CD4-positive, alpha-beta T cell treated with Interleukin-10 for 1 hour (primary cell): ENCODE data around the gene HDDC3.
"Not testable (repeated sequence)": the region's sequence is repeated elsewhere in the genome, so short reads cannot be mapped to it uniquely, and the experiment has no call there.

Experiments used
- DNase-seq: peaks from one replicate; pipeline ENCODE4 v3.0.0-alpha.2; 2020

Gene HDDC3

GRCh38 chr15:90907838-90908507 is 24.4 kb downstream of the HDDC3 start:
- no peak for DNase-seq

GRCh38 chr15:90907051-90907660 is 25.2 kb downstream of the HDDC3 start:
- DNase-seq: no peak

GRCh38 chr15:90906181-90906849 is 26.0 kb downstream of the HDDC3 start:
- no peak for DNase-seq

GRCh38 chr15:90905306-90906180 is 26.8 kb downstream of the HDDC3 start:
- no peak for DNase-seq

- DNase-seq: no peak
Observed at GRCh38 chr15:90904746-90905145, 27.6 kb downstream of the HDDC3 start.

- no peak for DNase-seq
Observed at GRCh38 chr15:90903733-90904536, 28.4 kb downstream of the HDDC3 start.

GRCh38 chr15:90902840-90903732 is 29.3 kb downstream of the HDDC3 start, which contains the start of gene MAN2A2:
Gene MAN2A2 (plus strand): TSS chr15:90903302. CDS start chr15:90904208, 906 bp downstream.
- peak; percentile 71 for DNase-seq

GRCh38 chr15:90902040-90902839 is 30.1 kb downstream of the HDDC3 start:
- DNase-seq: peak; percentile 74

GRCh38 chr15:90901175-90902039 is 30.9 kb downstream of the HDDC3 start:
- no peak for DNase-seq

- DNase-seq: not testable (repeated sequence)
Observed at GRCh38 chr15:90897131-90897655, 35.2 kb downstream of the HDDC3 start.

GRCh38 chr15:90895571-90896117 is 36.7 kb downstream of the HDDC3 start:
- DNase-seq: no peak

GRCh38 chr15:90893175-90894090 is 38.9 kb downstream of the HDDC3 start:
- DNase-seq: no peak

GRCh38 chr15:90892498-90893174 is 39.7 kb downstream of the HDDC3 start:
- DNase-seq: no peak

- DNase-seq: no peak
Observed at GRCh38 chr15:90892023-90892422, 40.3 kb downstream of the HDDC3 start.

GRCh38 chr15:90891346-90891949 is 40.9 kb downstream of the HDDC3 start:
- DNase-seq: no peak

- no peak for DNase-seq
Observed at GRCh38 chr15:90890839-90891238, 41.5 kb downstream of the HDDC3 start.
